Stromal cell of bone marrow (primary cell): ENCODE data around the gene MAML2.

Experiments
- DNase-seq: peaks from one replicate; pipeline ENCODE4 v3.0.0-alpha.2; 2012; ENCODE audit warnings: low read depth

The MAML2 gene

DNA sequence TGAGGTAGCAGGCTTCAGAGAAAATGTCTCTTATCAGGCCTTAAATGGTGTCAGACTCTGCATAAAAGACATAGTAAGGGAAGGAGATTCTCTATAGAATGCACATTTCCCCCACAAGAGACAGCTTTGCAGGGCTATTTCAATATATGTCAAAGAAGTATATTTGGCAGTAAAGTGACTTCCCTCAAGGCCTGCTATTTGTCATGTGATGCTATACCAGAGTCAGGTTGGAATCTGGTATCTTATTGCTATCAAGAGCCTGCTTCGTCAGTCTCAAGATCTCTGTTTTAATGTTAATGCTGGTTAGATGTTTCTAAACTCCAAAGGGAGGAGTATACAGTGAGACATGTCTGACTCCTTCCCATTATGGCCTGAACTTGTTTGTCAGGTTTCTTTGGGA lies 378.7 kb downstream of the MAML2 start:
- no peak for DNase-seq

DNA sequence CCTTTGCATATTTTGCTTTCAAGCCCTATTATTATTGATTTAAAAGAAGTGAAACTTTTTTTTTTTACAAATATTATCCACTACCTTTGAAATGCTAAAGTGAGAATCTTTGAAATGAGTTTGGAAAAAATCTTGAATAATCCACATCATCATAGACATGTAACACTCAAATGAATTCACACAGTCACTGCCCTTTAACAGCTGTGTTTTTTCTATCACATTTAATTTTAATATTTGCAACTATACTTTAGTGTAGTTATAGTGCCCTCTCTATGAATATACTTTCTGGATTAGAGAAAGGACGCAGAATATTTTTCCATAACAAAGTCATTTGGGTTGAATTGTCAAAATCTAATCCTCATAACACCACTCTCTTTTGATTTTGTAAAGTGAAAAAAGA lies 381.2 kb downstream of the MAML2 start:
- no peak for DNase-seq

DNA sequence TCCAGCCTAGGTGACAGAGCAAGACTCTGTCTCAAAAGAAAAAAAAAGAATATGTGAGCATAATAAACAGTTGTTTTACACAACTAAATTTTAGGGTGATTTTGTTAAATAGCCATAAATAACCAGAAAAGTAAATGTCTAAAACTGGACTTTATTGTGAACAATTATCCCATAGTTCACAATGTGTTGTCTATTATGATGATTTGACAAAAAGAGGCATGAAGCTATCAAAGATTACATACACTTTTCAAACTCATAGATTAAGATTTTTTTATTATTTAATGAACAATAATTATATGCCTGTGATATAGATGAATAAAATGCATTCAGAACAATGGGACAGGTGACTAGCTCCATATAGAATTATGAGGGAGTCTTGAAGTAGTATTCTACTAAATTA lies 392.1 kb downstream of the MAML2 start:
- DNase-seq, result no peak

DNA sequence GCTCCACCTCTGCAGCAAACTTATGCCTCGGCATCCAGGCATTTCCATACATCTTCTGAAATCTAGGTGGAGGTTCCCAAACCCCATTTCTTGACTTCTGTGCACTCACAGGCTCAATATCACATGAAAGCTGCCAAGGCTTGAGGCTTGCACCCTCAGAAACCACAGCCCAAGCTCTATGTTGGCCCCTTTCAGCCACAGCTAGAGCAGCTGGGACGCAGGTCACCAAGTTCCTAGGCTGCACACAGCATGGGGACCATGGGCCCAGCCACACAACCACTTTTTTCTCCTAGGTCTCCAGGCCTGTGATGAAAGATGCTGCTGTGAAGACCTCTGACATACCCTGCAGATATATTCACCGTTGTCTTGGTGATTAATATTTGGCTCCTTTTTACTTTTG lies 394.4 kb downstream of the MAML2 start:
- no peak for DNase-seq

DNA sequence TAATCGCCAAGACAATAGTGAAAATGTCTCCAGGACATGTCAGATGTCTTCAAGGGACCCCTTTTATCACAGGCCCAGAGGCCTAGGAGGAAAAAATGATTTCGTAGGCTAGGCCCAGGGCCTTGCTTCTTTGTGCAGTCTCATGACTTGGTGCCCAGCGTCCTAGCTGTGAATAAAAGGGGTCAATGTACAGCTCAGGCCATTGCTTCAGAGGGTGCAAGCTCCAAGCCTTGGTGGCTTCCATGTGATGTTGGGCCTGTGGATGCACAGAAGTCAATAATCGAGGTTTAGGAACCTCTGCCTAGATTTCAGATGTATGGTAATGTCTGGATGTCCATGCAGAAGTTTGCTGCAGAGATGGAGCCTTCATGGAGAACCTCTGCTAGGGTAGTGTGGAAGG lies 398.4 kb downstream of the MAML2 start:
- no peak for DNase-seq

DNA sequence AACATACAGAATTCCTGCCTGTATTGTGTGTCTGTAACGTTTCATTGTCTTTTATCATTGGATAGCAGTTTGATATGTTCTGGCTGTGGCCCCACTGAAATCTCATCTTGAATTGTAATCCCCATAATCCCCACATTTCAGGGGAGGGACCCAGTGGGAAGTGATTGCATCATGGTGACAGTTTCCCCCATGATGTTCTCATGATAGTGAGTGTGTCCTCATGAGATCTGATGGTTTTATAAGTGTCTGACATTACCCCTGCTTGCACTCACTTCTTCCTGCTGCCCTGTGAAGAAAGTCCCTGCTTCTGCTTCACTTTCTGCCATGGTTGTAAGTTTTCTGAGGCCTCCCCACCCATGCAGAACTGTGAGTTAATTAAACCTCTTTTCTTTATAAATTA lies 399.4 kb downstream of the MAML2 start:
- no peak for DNase-seq

GRCh38 chr11:95939091-95939490 lies 403.9 kb downstream of the MAML2 start:
- no peak for DNase-seq

DNA sequence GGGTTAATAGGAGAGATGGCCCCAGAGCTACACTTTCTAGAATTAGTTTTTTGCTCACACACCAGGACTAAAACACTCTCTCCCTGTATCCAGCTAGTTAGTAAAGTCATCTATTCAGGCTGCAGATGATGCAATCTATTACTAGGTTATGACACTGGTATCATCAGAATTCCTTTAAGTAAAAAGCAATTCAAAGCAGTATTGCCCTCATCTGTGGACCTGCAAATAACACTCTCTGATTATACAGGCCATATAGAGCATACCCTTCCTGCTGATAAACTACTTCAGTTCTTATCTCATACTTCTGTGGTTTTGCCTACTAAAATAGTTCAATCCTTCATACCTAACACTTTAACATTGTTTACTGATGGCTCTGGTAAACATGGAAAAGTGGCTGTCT lies 405.6 kb downstream of the MAML2 start:
- DNase-seq, result no peak

DNA sequence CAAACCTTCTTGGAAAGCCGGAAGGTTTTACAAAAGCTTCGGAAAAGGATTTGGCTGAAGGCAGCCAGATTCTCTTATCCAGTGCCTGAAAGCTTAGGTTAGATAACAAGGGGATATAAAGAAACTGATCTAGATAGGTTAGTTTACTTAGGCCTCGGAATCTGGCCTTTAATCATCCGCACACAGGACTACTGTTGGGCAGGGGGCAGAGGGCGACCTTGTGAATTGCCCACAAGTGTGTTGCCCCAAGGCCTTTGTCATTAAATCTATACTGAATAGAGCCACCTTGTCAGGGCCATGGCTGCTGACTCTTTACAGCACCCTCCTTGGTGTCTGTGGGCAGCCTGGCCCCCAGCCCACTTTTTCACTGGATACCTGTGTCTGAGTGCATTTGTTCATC lies 409.4 kb downstream of the MAML2 start:
- no peak for DNase-seq

- DNase-seq, result no peak
These were observed 411.1 kb downstream of the MAML2 start for GRCh38 chr11:95931916-95932315.

DNA sequence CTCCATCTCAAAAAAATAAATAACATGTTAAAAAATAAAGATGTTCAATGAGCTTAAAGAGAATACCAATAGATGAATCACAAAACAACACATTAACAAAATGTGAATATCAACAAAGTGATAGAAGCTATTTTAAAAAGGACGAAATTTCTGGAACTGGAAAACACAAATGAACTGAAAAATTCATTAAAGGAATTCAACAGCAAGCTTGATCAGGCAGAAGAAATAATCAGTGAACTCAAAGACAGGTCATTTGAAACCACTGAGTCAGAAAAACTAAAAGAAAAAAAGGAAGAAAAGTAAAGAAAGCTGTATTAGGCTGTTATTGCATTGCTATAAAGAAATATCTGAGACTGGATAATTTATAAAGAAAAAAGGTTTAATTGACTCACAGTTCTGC lies 412.0 kb downstream of the MAML2 start:
- DNase-seq, result no peak

DNA sequence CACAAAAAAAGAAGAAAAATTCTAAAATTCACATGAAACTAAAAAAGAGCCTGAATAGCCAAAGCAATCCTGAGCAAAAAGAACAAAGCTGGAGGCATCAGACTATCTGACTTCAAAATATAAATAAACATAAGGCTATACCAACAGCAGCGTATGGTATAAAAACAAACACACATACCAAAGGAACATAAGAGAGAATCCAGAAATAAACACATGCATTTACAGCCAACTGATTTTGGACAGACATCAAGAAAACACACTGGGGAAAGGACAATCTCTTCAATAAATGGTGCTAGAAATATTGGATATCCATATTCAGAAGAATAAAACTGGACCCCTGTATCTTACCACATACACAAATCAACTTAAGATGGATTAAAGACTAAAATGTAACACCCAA lies 416.3 kb downstream of the MAML2 start:
- no peak for DNase-seq
